Adrenal gland (tissue), 12 donors: Measurements from ENCODE around the gene SAYSD1. TPM values are rescaled to one million over a fixed set of nuclear protein-coding genes. Genes with fewer than 3 reads are reported as not detected.

Experiments used
- DNase-seq, 7 donors: peaks; one replicate each; pipeline ENCODE4 v3.0.0-alpha.2; 2019 to 2020
- H3K27ac ChIP-seq, 5 donors: fragments of 200-600 bp; sonication (generic) in 4 of 5; 1 replicate in 3 of 5; 2 replicates in 2 of 5; pipeline versions ENCODE4 v1.5.1 to v1.8.0; 2016 to 2020; ENCODE audit warnings: mild to moderate bottlenecking in 1 of 5
- H3K27me3 ChIP-seq: fragments of 200-600 bp; 2 replicates; pipeline ENCODE4 v1.8.0; 2021
- H3K36me3 ChIP-seq, 2 donors: fragments of 200-600 bp; replicated peaks in 1 of 2; 1 replicate in 1 of 2; 2 replicates in 1 of 2; pipeline versions ENCODE4 v1.5.1 to v1.8.0; 2018 to 2022
- H3K4me1 ChIP-seq, 2 donors: fragments of 200-600 bp; replicated peaks in 1 of 2; 1 replicate in 1 of 2; 2 replicates in 1 of 2; pipeline versions ENCODE4 v1.5.1 to v1.8.0; 2018 to 2021
- H3K4me3 ChIP-seq, 4 donors: fragments of 200-600 bp; sonication (generic) in 3 of 4; one replicate each; pipeline ENCODE4 v1.5.1; 2016 to 2018
- H3K9me3 ChIP-seq, 3 donors: fragments of 200-600 bp; sonication (generic) in 1 of 3; replicated peaks in 1 of 3; 1 replicate in 2 of 3; 2 replicates in 1 of 3; pipeline versions ENCODE4 v1.5.1 to v1.8.0; 2016 to 2021
- CTCF ChIP-seq, 6 experiments: fragments of 450-650 bp in 4 of 6; fragments of 200-600 bp in 2 of 6; sonication (generic) in 1 of 6; IDR thresholded peaks; 1 replicate in 5 of 6; 2 replicates in 1 of 6; pipeline versions ENCODE4 v1.5.1 to v1.8.0; 2016 to 2021; ENCODE audit warnings: antibody characterized with exemption in 6 of 6, mild to moderate bottlenecking in 2 of 6, moderate library complexity in 1 of 6
- POLR2A ChIP-seq, 2 donors: fragments of 450-650 bp; IDR thresholded peaks; one replicate each; pipeline ENCODE4 v1.6.1; 2017; ENCODE audit warnings: antibody characterized with exemption in 2 of 2, mild to moderate bottlenecking in 2 of 2, moderate library complexity in 1 of 2
- WGBS, 4 donors: extraction: QIAGEN DNeasy Blood & Tissue Kit in 2 of 4; methylation state at CpG; one replicate each; pipeline versions ENCODE4 v1.1.5 to v1.1.7; 2013 to 2017; 5-methylcytosine and 5-hydroxymethylcytosine counted together
- intact Hi-C, 2 donors: fragments of 100-400 bp; cut with DNase I; formaldehyde crosslinking; loops; one replicate each; pipeline versions ENCODE4 v1.14.1 to v1.15.0; 2022 to 2023
- polyA plus RNA-seq, 3 donors: library from polyadenylated mRNA; stranded (reverse); fragments of 200-250 nt in 2 of 3; fragments of 350-450 nt in 1 of 3; fragmentation: Illumina TruSeq in 1 of 3; extraction: RNeasy Lipid Tissue Mini Kit (QIAGEN cat#74804) in 1 of 3; gene quantifications; one replicate each; pipeline ENCODE4 v1.2.3, GENCODE V29; 2013 to 2014
- total RNA-seq, 9 donors: library from RNA; depleted of rRNA in 4 of 9; stranded (reverse); fragments of >200 nt in 4 of 9; fragments of 120-200 nt in 1 of 9; fragmentation: NEBNext Ultra II Directional in 1 of 9; extraction: Animal tissue kit (Norgen Biotek cat#: 25700) in 1 of 9; gene quantifications; one replicate each; pipeline versions ENCODE4 v1.1.0 to v1.2.4, GENCODE V29; 2013 to 2023
- donor health status: healthy with polysubstance abuse.
- donor health status: Bipolar disorder and iron deficiency.
- donor health status: DM: yes; HTN: yes; CAD: no.
- donor health status: DM: no; HTN: no; CAD: no.
- donor health status: DM: no; HTN: no; CAD: no.
- donor health status: DM: yes; HTN: yes; CAD: no.

SAYSD1 gene
- total and polyA plus RNA-seq, 12 donors: 9.0 to 25.1 (median 13.1) TPM

- Histone ChIP-seq H3K4me1 (no peaks in the 10 kb centered on the region), H3K27me3 (no peaks in the 10 kb centered on the region), H3K9me3 (no peaks in the 10 kb centered on the region), H3K27ac (no peak overlapping the region), H3K4me3 (no peak overlapping the region), H3K36me3 (no peaks in the 10 kb centered on the region)
- TF ChIP-seq POLR2A (IDR thresholded peaks at IDR 0.05) (no peak), CTCF (IDR thresholded peaks at IDR 0.05) (no peak)
- intact Hi-C loops: no loop called here
- 67 to 81% (median 79%) methylated on average over 7 of the region's 7 CpGs for WGBS, 4 donors
- no peak for DNase-seq
Observed at GRCh38 chr6:39060467-39061160, 54.4 kb downstream of the SAYSD1 start.

GRCh38 chr6:39059496-39060310, 55.3 kb downstream of the SAYSD1 start:
- no peaks in the 10 kb centered on the region for H3K9me3 ChIP-seq
- no peak overlapping the region for H3K4me3 ChIP-seq
- no peaks in the 10 kb centered on the region for H3K36me3 ChIP-seq
- intact Hi-C loops: no loop called here
- TF ChIP-seq POLR2A (IDR thresholded peaks at IDR 0.05) (no peak), CTCF (IDR thresholded peaks at IDR 0.05) (no peak)
- H3K27me3 ChIP-seq: no peaks in the 10 kb centered on the region
- WGBS, 4 donors: 64 to 70% (median 66%) methylated on average over 12 to 14 of the region's 14 CpGs
- H3K4me1 ChIP-seq: no peaks in the 10 kb centered on the region
- no peak for DNase-seq
- no peak overlapping the region for H3K27ac ChIP-seq

GRCh38 chr6:39058471-39059147, 56.4 kb downstream of the SAYSD1 start:
- TF ChIP-seq POLR2A (IDR thresholded peaks at IDR 0.05) (no peak), CTCF (IDR thresholded peaks at IDR 0.05) (no peak)
- Histone ChIP-seq H3K9me3 (no peaks in the 10 kb centered on the region), H3K27ac (no peak overlapping the region), H3K27me3 (no peaks in the 10 kb centered on the region), H3K4me3 (no peak overlapping the region), H3K4me1 (no peaks in the 10 kb centered on the region), H3K36me3 (no peaks in the 10 kb centered on the region)
- no peak for DNase-seq
- intact Hi-C loops: no loop called here
- 70 to 84% (median 78%) methylated on average over 6 of the region's 6 CpGs for WGBS, 4 donors
